Muscle layer of duodenum (tissue), 2 donors: ENCODE data around the gene KRTAP10-11.
"Not testable (repeated sequence)": the region's sequence is repeated elsewhere in the genome, so short reads cannot be mapped to it uniquely, and the experiment has no call there.

Experiments used
- H3K27ac ChIP-seq: one replicate; pipeline ENCODE4 v1.7.0; 2013; ENCODE audit warnings: mild to moderate bottlenecking, low read length
- H3K27me3 ChIP-seq: one replicate; pipeline ENCODE4 v1.7.0; 2013; ENCODE audit warnings: low read depth, mild to moderate bottlenecking, control low read depth, low read length
- H3K36me3 ChIP-seq, 2 donors: one replicate each; pipeline ENCODE4 v1.7.0; 2013; ENCODE audit warnings: low read length in 2 of 2, control low read depth in 1 of 2, mild to moderate bottlenecking in 1 of 2; ENCODE audit not compliant: insufficient read depth in 2 of 2, control insufficient read depth in 1 of 2
- H3K4me1 ChIP-seq, 2 donors: one replicate each; pipeline ENCODE4 v1.7.0; 2013; ENCODE audit warnings: low read length in 2 of 2, mild to moderate bottlenecking in 2 of 2, control low read depth in 1 of 2, moderate library complexity in 1 of 2; ENCODE audit not compliant: insufficient read depth in 2 of 2, control insufficient read depth in 1 of 2
- H3K4me3 ChIP-seq, 2 donors: one replicate each; pipeline ENCODE4 v1.7.0; 2013; ENCODE audit warnings: low read length in 2 of 2, low read depth in 1 of 2, mild to moderate bottlenecking in 1 of 2
- H3K9me3 ChIP-seq, 2 donors: one replicate each; pipeline ENCODE4 v1.7.0; 2013; ENCODE audit warnings: low read length in 2 of 2, control low read depth in 1 of 2, mild to moderate bottlenecking in 1 of 2; ENCODE audit not compliant: control insufficient read depth in 1 of 2
- donor health status: healthy.

Gene KRTAP10-11

DNA sequence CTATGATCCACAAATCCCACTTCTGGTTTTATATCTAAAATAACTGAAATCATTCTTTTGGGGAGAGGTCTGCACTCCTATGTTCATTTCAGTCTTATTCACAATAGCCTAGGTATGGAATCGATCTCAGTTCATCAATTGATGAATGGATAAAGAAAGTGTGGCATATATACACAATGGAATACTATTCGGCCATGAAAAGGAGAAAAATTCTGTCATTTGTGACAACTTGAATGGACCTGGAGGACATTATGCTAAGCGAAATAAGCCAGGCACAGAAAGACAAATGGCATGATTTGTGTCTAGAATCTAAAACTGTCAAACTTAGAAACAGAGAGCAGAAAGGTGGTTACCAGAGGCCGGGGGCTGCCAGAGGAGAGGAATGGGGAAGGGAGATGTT, 39.7 kb upstream of the KRTAP10-11 start:
- H3K36me3 ChIP-seq, result no peaks in the 10 kb centered on the region
- H3K27ac ChIP-seq, result no peak overlapping the region
- no peaks in the 10 kb centered on the region for H3K27me3 ChIP-seq
- H3K4me1 ChIP-seq, result no peaks in the 10 kb centered on the region
- H3K4me3 ChIP-seq, result no peak overlapping the region
- peaks cover 0 to 22% of the 10 kb centered on the region in 2 donors for H3K9me3 ChIP-seq

DNA sequence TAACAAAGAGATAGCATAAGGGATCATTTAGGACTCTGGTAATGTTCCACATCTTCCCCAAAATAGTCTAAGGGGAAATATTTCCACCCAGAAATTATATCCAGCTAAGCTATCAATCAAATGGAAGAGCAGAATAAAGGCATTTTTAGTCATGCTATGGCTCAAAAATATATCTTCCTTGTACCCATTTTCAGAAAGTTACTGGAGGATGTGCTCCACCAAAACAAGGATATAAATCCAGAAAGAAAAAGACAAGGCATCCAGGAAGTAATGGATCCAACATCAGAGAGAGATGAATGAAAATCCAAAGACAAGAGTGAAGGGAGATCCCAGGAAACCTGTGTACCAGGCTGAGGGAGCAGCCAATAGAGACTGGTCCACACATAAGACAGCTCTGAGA, 37.0 kb upstream of the KRTAP10-11 start:
- Histone ChIP-seq H3K4me3 (no peak overlapping the region), H3K27ac (no peak overlapping the region), H3K4me1 (no peaks in the 10 kb centered on the region), H3K9me3 (peaks cover 0 to 26% of the 10 kb centered on the region in 2 donors), H3K36me3 (no peaks in the 10 kb centered on the region), H3K27me3 (no peaks in the 10 kb centered on the region)

- not testable (repeated sequence) for H3K4me3 ChIP-seq, H3K36me3 ChIP-seq, H3K27ac ChIP-seq, H3K27me3 ChIP-seq, H3K4me1 ChIP-seq
- peaks cover 0 to 21% of the 10 kb centered on the region in 2 donors for H3K9me3 ChIP-seq
Observed at GRCh38 chr21:44610157-44610843, 35.9 kb upstream of the KRTAP10-11 start.

GRCh38 chr21:44611551-44611950, 34.7 kb upstream of the KRTAP10-11 start:
- Histone ChIP-seq H3K4me3 (no peak overlapping the region), H3K4me1 (no peaks in the 10 kb centered on the region), H3K9me3 (peaks cover 0 to 21% of the 10 kb centered on the region in 2 donors), H3K36me3 (no peaks in the 10 kb centered on the region), H3K27ac (no peak overlapping the region), H3K27me3 (no peaks in the 10 kb centered on the region)

DNA sequence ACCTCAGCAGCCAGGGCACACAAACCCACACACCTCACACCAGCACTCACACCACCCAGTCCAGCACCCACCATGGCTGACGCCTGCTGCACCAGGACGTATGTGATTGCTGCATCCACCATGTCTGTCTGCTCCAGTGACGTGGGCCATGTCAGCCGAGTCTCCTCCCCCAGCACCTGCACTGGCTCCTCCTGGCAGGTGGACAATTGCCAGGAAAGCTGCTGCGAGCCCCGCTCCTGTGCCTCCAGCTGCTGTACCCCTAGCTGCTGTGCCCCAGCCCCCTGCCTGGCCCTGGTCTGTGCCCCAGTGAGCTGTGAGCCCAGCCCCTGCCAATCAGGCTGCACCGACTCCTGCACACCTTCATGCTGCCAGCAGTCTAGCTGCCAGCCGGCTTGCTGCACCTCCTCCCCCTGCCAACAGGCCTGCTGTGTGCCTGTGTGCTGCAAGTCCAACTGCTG, 34.2 kb upstream of the KRTAP10-11 start, which contains the start of gene KRTAP10-8:
KRTAP10-8 (plus strand) TSS at position 51 of the 458 bp plus-strand sequence; CDS start at position 73, 22 bp downstream.
- Histone ChIP-seq H3K9me3 (peaks cover 0 to 21% of the 10 kb centered on the region in 2 donors), H3K27ac (no peak within 1 kb of the TSS), H3K4me3 (no peak within 1 kb of the TSS), H3K27me3 (no peaks in the 10 kb centered on the region), H3K36me3 (no peaks in the 10 kb centered on the region), H3K4me1 (no peaks in the 10 kb centered on the region)

- Histone ChIP-seq H3K27ac (no peak overlapping the region), H3K27me3 (no peaks in the 10 kb centered on the region), H3K36me3 (no peaks in the 10 kb centered on the region), H3K4me1 (no peaks in the 10 kb centered on the region), H3K4me3 (no peak overlapping the region), H3K9me3 (peaks cover 0 to 21% of the 10 kb centered on the region in 2 donors)
Observed at GRCh38 chr21:44612669-44613229, 33.5 kb upstream of the KRTAP10-11 start.

GRCh38 chr21:44613386-44614155, 32.6 kb upstream of the KRTAP10-11 start:
- no peaks in the 10 kb centered on the region for H3K36me3 ChIP-seq
- H3K9me3 ChIP-seq, result peaks cover 0 to 21% of the 10 kb centered on the region in 2 donors
- no peak overlapping the region for H3K4me3 ChIP-seq
- no peaks in the 10 kb centered on the region for H3K27me3 ChIP-seq
- H3K4me1 ChIP-seq, result no peaks in the 10 kb centered on the region
- no peak overlapping the region for H3K27ac ChIP-seq

GRCh38 chr21:44614161-44614631, 32.0 kb upstream of the KRTAP10-11 start:
- no peak overlapping the region for H3K27ac ChIP-seq
- no peaks in the 10 kb centered on the region for H3K36me3 ChIP-seq
- H3K4me1 ChIP-seq, result no peaks in the 10 kb centered on the region
- H3K4me3 ChIP-seq, result no peak overlapping the region
- peaks cover 0 to 19% of the 10 kb centered on the region in 2 donors for H3K9me3 ChIP-seq
- H3K27me3 ChIP-seq, result no peaks in the 10 kb centered on the region

- Histone ChIP-seq H3K27me3 (no peaks in the 10 kb centered on the region), H3K27ac (no peak overlapping the region), H3K36me3 (no peaks in the 10 kb centered on the region), H3K9me3 (peaks cover 0 to 21% of the 10 kb centered on the region in 2 donors), H3K4me3 (no peak overlapping the region), H3K4me1 (no peaks in the 10 kb centered on the region)
Observed at GRCh38 chr21:44614961-44615391, 31.2 kb upstream of the KRTAP10-11 start.

GRCh38 chr21:44615466-44615865, 30.7 kb upstream of the KRTAP10-11 start:
- Histone ChIP-seq H3K9me3 (peaks cover 0 to 21% of the 10 kb centered on the region in 2 donors), H3K4me1 (no peaks in the 10 kb centered on the region), H3K27ac (no peak overlapping the region), H3K4me3 (no peak overlapping the region), H3K27me3 (no peaks in the 10 kb centered on the region), H3K36me3 (no peaks in the 10 kb centered on the region)

- H3K27ac ChIP-seq, result no peak overlapping the region
- H3K4me1 ChIP-seq, result no peaks in the 10 kb centered on the region
- H3K4me3 ChIP-seq, result no peak overlapping the region
- no peaks in the 10 kb centered on the region for H3K27me3 ChIP-seq
- H3K36me3 ChIP-seq, result no peaks in the 10 kb centered on the region
- H3K9me3 ChIP-seq, result peaks cover 0 to 17% of the 10 kb centered on the region in 2 donors
Observed at GRCh38 chr21:44615911-44616590, 30.2 kb upstream of the KRTAP10-11 start.
